MM.1S (cell line): ENCODE data around the gene GMPR.

ENCODE experiments used
- EZH2 ChIP-seq: fragments of 300-600 bp; sonication (generic); optimal IDR thresholded peaks from 2 replicates; pipeline ENCODE3; 2017; ENCODE audit warnings: low read depth, mild to moderate bottlenecking, antibody characterized with exemption, low read length, mixed read lengths
- EZH2phosphoT487 ChIP-seq: fragments of 300-600 bp; sonication (generic); IDR thresholded peaks from 2 replicates; pipeline ENCODE4 v1.6.1; 2018; ENCODE audit warnings: antibody characterized with exemption, low read length
- TF ChIP-seq, protein P1 (sequence below): fragments of 300-600 bp; sonication (generic); IDR thresholded peaks from 2 replicates; pipeline ENCODE4 v1.5.1; 2016; ENCODE audit warnings: antibody characterized with exemption, low read length, mixed read lengths

DNA sequence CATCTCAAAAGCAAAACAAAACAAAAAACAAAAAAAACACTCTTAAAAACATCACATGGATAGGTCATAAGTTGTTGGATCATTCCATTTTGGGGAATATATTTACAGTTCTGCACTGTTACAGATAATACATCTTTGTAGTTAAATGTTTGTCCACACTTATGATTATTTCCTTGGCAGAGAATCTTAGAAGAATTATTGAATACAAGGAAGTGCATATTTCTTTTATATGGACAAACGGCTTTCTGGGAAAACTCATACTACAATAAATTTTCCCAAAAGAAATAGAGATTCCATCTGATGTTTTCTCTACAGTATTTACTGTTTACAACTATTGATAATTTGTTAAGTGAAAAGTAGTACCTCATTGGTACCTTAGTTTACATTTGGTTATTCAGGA is 33.8 kb downstream of the GMPR start:
- TF ChIP-seq EZH2 (no peak), EZH2phosphoT487 (no peak)
- TF ChIP-seq, protein P1, sequence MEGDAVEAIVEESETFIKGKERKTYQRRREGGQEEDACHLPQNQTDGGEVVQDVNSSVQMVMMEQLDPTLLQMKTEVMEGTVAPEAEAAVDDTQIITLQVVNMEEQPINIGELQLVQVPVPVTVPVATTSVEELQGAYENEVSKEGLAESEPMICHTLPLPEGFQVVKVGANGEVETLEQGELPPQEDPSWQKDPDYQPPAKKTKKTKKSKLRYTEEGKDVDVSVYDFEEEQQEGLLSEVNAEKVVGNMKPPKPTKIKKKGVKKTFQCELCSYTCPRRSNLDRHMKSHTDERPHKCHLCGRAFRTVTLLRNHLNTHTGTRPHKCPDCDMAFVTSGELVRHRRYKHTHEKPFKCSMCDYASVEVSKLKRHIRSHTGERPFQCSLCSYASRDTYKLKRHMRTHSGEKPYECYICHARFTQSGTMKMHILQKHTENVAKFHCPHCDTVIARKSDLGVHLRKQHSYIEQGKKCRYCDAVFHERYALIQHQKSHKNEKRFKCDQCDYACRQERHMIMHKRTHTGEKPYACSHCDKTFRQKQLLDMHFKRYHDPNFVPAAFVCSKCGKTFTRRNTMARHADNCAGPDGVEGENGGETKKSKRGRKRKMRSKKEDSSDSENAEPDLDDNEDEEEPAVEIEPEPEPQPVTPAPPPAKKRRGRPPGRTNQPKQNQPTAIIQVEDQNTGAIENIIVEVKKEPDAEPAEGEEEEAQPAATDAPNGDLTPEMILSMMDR = no peak
